Vagina (tissue), 2 donors: ENCODE measurements around the gene LTO1. TPM values are rescaled to one million over a fixed set of nuclear protein-coding genes. Genes with fewer than 3 reads are reported as not detected.
"Not testable (repeated sequence)": the region's sequence is repeated elsewhere in the genome, so short reads cannot be mapped to it uniquely, and the experiment has no call there.

Experiments
- DNase-seq, 2 donors: peaks; one replicate each; pipeline ENCODE4 v3.0.0-alpha.2; 2017; ENCODE audit errors: extremely low spot score in 2 of 2
- H3K27ac ChIP-seq: fragments of 200-600 bp; sonication (generic); one replicate; pipeline ENCODE4 v1.5.1; 2019
- H3K27me3 ChIP-seq: fragments of 200-600 bp; sonication (generic); one replicate; pipeline ENCODE4 v1.5.1; 2019
- H3K36me3 ChIP-seq, 2 donors: fragments of 200-600 bp; sonication (generic); one replicate each; pipeline ENCODE4 v1.5.1; 2017 to 2019
- H3K4me1 ChIP-seq: fragments of 200-600 bp; sonication (generic); one replicate; pipeline ENCODE4 v1.5.1; 2019
- H3K4me3 ChIP-seq, 2 donors: fragments of 200-600 bp; sonication (generic); 1 replicate in 1 of 2; 2 replicates in 1 of 2; pipeline ENCODE4 v1.5.1; 2016 to 2019
- H3K9me3 ChIP-seq: fragments of 200-600 bp; sonication (generic); one replicate; pipeline ENCODE4 v1.5.1; 2019
- CTCF ChIP-seq, 3 experiments: fragments of 450-650 bp in 2 of 3; fragments of 200-600 bp in 1 of 3; sonication (generic) in 1 of 3; IDR thresholded peaks; one replicate each; pipeline ENCODE4 v1.5.1; 2017 to 2019; ENCODE audit warnings: antibody characterized with exemption in 3 of 3, mild to moderate bottlenecking in 2 of 3, moderate library complexity in 2 of 3
- POLR2A ChIP-seq, 2 donors: fragments of 450-650 bp; IDR thresholded peaks; one replicate each; pipeline ENCODE4 v1.6.1; 2017; ENCODE audit warnings: antibody characterized with exemption in 2 of 2, mild to moderate bottlenecking in 2 of 2, moderate library complexity in 2 of 2
- POLR2AphosphoS5 ChIP-seq, 2 donors: sonication (generic); formaldehyde crosslinking; IDR thresholded peaks; one replicate each; pipeline ENCODE4 v1.9.0; 2017; ENCODE audit warnings: antibody characterized with exemption in 2 of 2, mild to moderate bottlenecking in 2 of 2, low read depth in 1 of 2; ENCODE audit not compliant: insufficient read depth in 1 of 2
- intact Hi-C: fragments of 100-400 bp; cut with DNase I; formaldehyde crosslinking; loops from one replicate; pipeline ENCODE4 v1.15.1; 2023
- total RNA-seq: library from RNA; depleted of rRNA; stranded (reverse); fragments of >200 nt; gene quantifications from one replicate; pipeline ENCODE4 v1.2.3, GENCODE V29; 2016

LTO1 gene
- total RNA-seq, 1 donor from 2014 or later: 15.7 TPM

- no peak overlapping the region for H3K4me3 ChIP-seq
- no peaks in the 10 kb centered on the region for H3K27me3 ChIP-seq
- TF ChIP-seq CTCF (IDR thresholded peaks at IDR 0.05): no peak
- TF ChIP-seq POLR2AphosphoS5 (IDR thresholded peaks at IDR 0.05; ENCODE audit: insufficient read depth in 1 of 2, low read depth in 1 of 2): no peak
- TF ChIP-seq POLR2A (IDR thresholded peaks at IDR 0.05): no peak
- H3K4me1 ChIP-seq: no peaks in the 10 kb centered on the region
- DNase-seq: no peak
- H3K27ac ChIP-seq: no peak overlapping the region
- H3K9me3 ChIP-seq: no peaks in the 10 kb centered on the region
- intact Hi-C loops: loop anchor here (5.0 kb wide), 1 partner anchor 211 kb away; no protein-coding TSS in a partner anchor
- no peaks in the 10 kb centered on the region for H3K36me3 ChIP-seq
Observed at GRCh38 chr11:69691463-69691862, 16.3 kb upstream of the LTO1 start.

GRCh38 chr11:69689484-69690319, 14.5 kb upstream of the LTO1 start:
- no peak overlapping the region for H3K27ac ChIP-seq
- H3K9me3 ChIP-seq: no peaks in the 10 kb centered on the region
- no peaks in the 10 kb centered on the region for H3K36me3 ChIP-seq
- DNase-seq: no peak
- peaks cover 7% of the 10 kb centered on the region for H3K4me1 ChIP-seq
- intact Hi-C loops: loop anchor here (5.0 kb wide), 2 partner anchors 213 to 503 kb away; no protein-coding TSS in a partner anchor
- TF ChIP-seq POLR2AphosphoS5 (IDR thresholded peaks at IDR 0.05; ENCODE audit: insufficient read depth in 1 of 2, low read depth in 1 of 2) (no peak), POLR2A (IDR thresholded peaks at IDR 0.05) (no peak), CTCF (IDR thresholded peaks at IDR 0.05) (no peak)
- H3K4me3 ChIP-seq: no peak overlapping the region
- no peaks in the 10 kb centered on the region for H3K27me3 ChIP-seq

DNA sequence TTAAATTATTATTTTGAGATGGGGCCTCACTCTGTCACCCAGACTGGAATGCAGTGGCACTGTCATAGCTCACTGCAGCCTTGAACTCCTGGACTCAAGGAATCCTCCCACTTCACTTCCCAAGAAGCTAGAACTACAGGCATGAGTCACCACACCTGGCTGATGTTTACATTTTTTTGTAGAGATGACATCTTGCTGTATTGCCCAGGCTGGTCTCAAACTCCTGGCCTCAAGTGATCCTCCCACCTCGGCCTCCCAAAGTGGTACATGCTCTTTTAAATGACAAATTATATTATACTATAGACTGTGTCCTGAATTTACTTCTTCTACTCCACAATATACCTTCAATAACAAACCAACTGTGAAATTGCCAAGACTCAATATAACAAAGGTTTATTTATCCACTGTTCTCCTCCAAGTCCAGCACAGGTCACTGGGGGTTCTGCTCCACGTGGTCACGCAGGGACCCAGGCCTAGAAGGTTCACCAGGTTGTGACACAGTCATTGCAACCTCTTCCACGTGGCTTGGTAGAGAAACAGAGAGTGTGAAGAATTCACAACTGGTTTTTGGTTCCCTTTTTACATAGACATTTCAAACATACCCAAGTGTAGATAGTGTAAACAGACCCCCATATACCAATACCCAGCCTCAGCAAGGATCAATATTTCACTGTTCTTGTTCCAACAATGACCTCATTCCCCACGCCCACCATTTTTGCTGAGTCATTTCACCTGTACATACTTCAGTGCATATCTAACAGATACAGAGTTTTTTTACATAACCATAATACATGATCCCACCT, 13.0 kb upstream of the LTO1 start:
- not testable (repeated sequence) for DNase-seq, H3K27me3 ChIP-seq, H3K36me3 ChIP-seq, H3K9me3 ChIP-seq, H3K4me1 ChIP-seq, H3K27ac ChIP-seq, H3K4me3 ChIP-seq
- intact Hi-C loops: loop anchor here (5.0 kb wide), 1 partner anchor 504 kb away; no protein-coding TSS in a partner anchor

DNA sequence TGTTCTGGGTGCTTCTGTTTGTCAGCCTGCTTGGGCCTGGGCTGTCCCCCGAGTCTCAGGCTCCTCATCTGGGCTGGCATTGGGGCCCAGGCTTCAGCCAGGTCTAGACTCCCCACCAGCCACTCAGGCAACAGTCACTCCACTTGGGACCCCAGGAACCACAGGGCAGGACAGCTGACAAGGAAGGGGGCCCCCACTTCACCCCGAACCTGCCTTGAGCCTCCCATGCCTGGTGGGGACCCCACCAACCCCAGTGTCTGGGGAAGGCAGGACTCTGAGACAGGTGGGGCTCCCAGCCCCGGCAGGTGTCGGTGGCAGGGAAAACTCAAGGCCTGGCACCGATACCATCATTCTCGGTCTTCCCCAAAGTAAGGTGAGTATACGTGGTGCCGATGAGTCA, 11.7 kb upstream of the LTO1 start:
- Histone ChIP-seq H3K4me3 (no peak overlapping the region), H3K27ac (no peak overlapping the region), H3K27me3 (no peaks in the 10 kb centered on the region), H3K9me3 (no peaks in the 10 kb centered on the region), H3K36me3 (no peaks in the 10 kb centered on the region), H3K4me1 (peaks cover 7% of the 10 kb centered on the region)
- DNase-seq: no peak
- TF ChIP-seq CTCF (IDR thresholded peaks at IDR 0.05) (no peak), POLR2A (IDR thresholded peaks at IDR 0.05) (no peak), POLR2AphosphoS5 (IDR thresholded peaks at IDR 0.05; ENCODE audit: insufficient read depth in 1 of 2, low read depth in 1 of 2) (no peak)
- intact Hi-C loops: loop anchor here (5.0 kb wide), 1 partner anchor 505 kb away; no protein-coding TSS in a partner anchor

- Histone ChIP-seq H3K9me3 (no peaks in the 10 kb centered on the region), H3K27ac (no peak overlapping the region), H3K4me1 (peaks cover 7% of the 10 kb centered on the region), H3K4me3 (no peak overlapping the region), H3K27me3 (no peaks in the 10 kb centered on the region), H3K36me3 (no peaks in the 10 kb centered on the region)
- no peak for DNase-seq
- TF ChIP-seq CTCF (IDR thresholded peaks at IDR 0.05): no peak
- no peak for TF ChIP-seq POLR2AphosphoS5 (IDR thresholded peaks at IDR 0.05; ENCODE audit: insufficient read depth in 1 of 2, low read depth in 1 of 2)
- TF ChIP-seq POLR2A (IDR thresholded peaks at IDR 0.05): no peak
- intact Hi-C loops: loop anchor here (5.0 kb wide), 1 partner anchor 506 kb away; no protein-coding TSS in a partner anchor
Observed at GRCh38 chr11:69686452-69686851, 11.3 kb upstream of the LTO1 start.
